OCI-LY1 (cell line): ENCODE data around the gene TCF19.

Source experiments
- CTCF ChIP-seq: fragments of 200-600 bp; sonication (generic), shearing (Covaris generic); IDR thresholded peaks from 2 replicates; pipeline ENCODE4 v1.5.1; 2017; ENCODE audit warnings: mild to moderate bottlenecking, antibody characterized with exemption, low read length, moderate library complexity, mixed read lengths
- EZH2 ChIP-seq: fragments of 200-600 bp; sonication (generic), shearing (Covaris generic); IDR thresholded peaks from 2 replicates; pipeline ENCODE4 v1.8.0; 2017; ENCODE audit warnings: borderline replicate concordance, mixed run types, mild to moderate bottlenecking, antibody characterized with exemption, low read length, moderate library complexity, mixed read lengths

DNA sequence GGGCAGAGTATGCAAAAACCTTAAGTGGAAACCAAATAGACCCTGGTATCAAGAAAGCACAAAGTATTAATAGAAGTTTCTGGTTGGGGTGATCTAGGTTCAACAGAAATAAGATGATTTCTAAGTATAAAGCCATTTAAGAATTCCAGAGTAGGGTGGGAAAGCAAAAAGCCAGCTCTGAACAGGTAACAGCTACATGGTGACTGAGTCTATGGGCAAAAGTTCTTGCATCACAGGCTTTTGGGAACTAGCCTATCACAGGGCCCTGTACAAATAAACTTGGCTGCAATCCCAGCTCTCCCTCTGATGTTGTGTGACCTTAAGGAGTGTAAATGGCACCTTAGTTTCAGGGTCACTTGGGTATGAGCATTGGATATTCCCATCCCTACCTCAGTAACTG is 5.5 kb downstream of the TCF19 start:
- no peak for TF ChIP-seq CTCF
- TF ChIP-seq EZH2: no peak
